Adrenal gland (tissue), 5 donors: ENCODE results near the gene KIF26B.

Source experiments
- CTCF ChIP-seq, 6 experiments: fragments of 450-650 bp in 4 of 6; fragments of 200-600 bp in 2 of 6; sonication (generic) in 1 of 6; IDR thresholded peaks; 1 replicate in 5 of 6; 2 replicates in 1 of 6; pipeline versions ENCODE4 v1.5.1 to v1.8.0; 2016 to 2021; ENCODE audit warnings: antibody characterized with exemption in 6 of 6, mild to moderate bottlenecking in 2 of 6, moderate library complexity in 1 of 6
- POLR2A ChIP-seq, 2 donors: fragments of 450-650 bp; IDR thresholded peaks; one replicate each; pipeline ENCODE4 v1.6.1; 2017; ENCODE audit warnings: antibody characterized with exemption in 2 of 2, mild to moderate bottlenecking in 2 of 2, moderate library complexity in 1 of 2
- donor health status: DM: no; HTN: no; CAD: no.

DNA sequence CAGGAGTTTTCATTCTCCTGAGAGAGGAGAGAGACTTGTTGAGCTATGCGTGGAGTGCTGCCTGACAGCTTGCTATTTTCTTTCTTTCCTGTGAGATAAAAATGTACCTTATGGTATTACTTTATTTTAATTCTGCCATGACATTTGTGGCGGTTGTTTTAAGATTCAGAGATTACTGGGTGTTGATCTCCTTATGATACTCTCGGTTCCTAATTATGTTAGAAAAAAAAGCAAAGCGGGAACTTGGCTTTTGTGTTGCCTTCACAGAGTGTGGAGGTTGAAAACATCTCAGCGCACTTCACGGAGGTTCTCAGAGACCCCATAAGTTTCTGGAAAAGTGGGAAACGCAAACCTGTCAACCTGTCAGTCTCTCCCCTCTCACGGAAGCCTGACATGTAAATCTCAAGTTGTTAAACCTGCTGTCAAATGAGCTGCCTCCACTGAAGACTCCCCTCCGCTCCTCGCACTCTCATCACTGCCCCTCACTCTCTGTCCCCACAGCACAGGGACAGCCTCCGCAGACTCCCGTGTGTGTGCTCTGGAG, 405.6 kb downstream of the KIF26B start:
- TF ChIP-seq CTCF (IDR thresholded peaks at IDR 0.05) (no peak), POLR2A (IDR thresholded peaks at IDR 0.05) (no peak)
